Smooth muscle cell of the brain vasculature (primary cell): ENCODE data around the gene SIGLEC11.

ENCODE experiments used
- DNase-seq: peaks from one replicate; pipeline ENCODE4 v3.0.0-alpha.2; 2012; ENCODE audit warnings: low read depth, low spot score

SIGLEC11 gene

GRCh38 chr19:49906879-49907564 is 54.0 kb downstream of the SIGLEC11 start:
- DNase-seq, result no peak

- DNase-seq, result no peak
These were observed 56.8 kb downstream of the SIGLEC11 start for GRCh38 chr19:49904136-49904535.
